HepG2 (cell line): ENCODE measurements around the gene MGAT1. TPM values are rescaled to one million over a fixed set of nuclear protein-coding genes. Genes with fewer than 3 reads are reported as not detected.

Source experiments
- ATAC-seq: fragments of 200-7000 bp; cut with Tn5 transposase; 3 replicates; pipeline ENCODE4 v1.9.1; 2020; ENCODE audit warnings: mild to moderate bottlenecking, moderate library complexity
- BruUV-seq: library from RNA; stranded (reverse); fragments of 400-500 nt; replicated peaks from 2 replicates; lab custom pipeline; 2021; lab: Mats Ljungman, UMichigan
- CTCF ChIA-PET: fragments of 300-600 bp; formaldehyde crosslinking; extraction: SDS; loops from one replicate; lab custom pipeline; 2021; ENCODE audit warnings: low total read pairs, inconsistent platforms, low intra/inter-chr PET ratio; lab: Yijun Ruan, JAX
- POLR2A ChIA-PET: fragments of 350-600 bp; sonication (Branson Sonifier 250); formaldehyde crosslinking; loops from one replicate; lab custom pipeline; 2020; ENCODE audit warnings: antibody characterized with exemption, inconsistent platforms; lab: Yijun Ruan, JAX
- DNase-seq: peaks from one replicate; pipeline ENCODE4 v3.0.0-alpha.2; 2015; ENCODE audit warnings: low spot score
- FAIRE-seq: peaks from 3 replicates; lab custom pipeline; 2011; peaks lifted over from hg19 to GRCh38; lab: Jason Lieb, UNC
- H2AFZ ChIP-seq: one replicate; pipeline ENCODE4 v1.6.1; 2011; ENCODE audit warnings: low read length, inconsistent platforms
- H3K27ac ChIP-seq: fragments of 300-600 bp; 3 replicates; pipeline ENCODE4 v1.8.0; 2011; ENCODE audit warnings: mixed run types, mild to moderate bottlenecking, mixed read lengths, low read length, inconsistent platforms; ENCODE audit not compliant: insufficient read depth; ENCODE audit errors: extremely low read length
- H3K27me3 ChIP-seq, 2 experiments: fragments of 200-600 bp in 1 of 2; 2 replicates in 1 of 2; 3 replicates in 1 of 2; pipeline versions ENCODE4 v1.6.0 to v1.8.0; 2011; ENCODE audit warnings: low read length in 2 of 2, mild to moderate bottlenecking in 2 of 2, moderate library complexity in 2 of 2, inconsistent platforms in 1 of 2; ENCODE audit not compliant: insufficient read depth in 2 of 2, control insufficient read depth in 1 of 2
- H3K36me3 ChIP-seq, 2 experiments: fragments of 200-600 bp in 1 of 2; replicated peaks in 1 of 2; 2 replicates in 1 of 2; 3 replicates in 1 of 2; pipeline versions ENCODE4 v1.5.1 to v1.8.0; 2011; ENCODE audit warnings: low read length in 2 of 2, inconsistent platforms in 1 of 2; ENCODE audit not compliant: insufficient read depth in 2 of 2, control insufficient read depth in 1 of 2
- H3K4me1 ChIP-seq: 2 replicates; pipeline ENCODE4 v1.5.1; 2012; ENCODE audit warnings: low read length, inconsistent platforms; ENCODE audit not compliant: insufficient read depth
- H3K4me2 ChIP-seq: 2 replicates; pipeline ENCODE4 v1.6.0; 2011; ENCODE audit warnings: low read depth, low read length, inconsistent platforms
- H3K4me3 ChIP-seq, 3 experiments: fragments of 200-600 bp in 1 of 3; sonication (generic), shearing (Covaris generic) in 1 of 3; replicated peaks in 1 of 3; 2 replicates each; pipeline ENCODE4 v1.5.1; 2011 to 2016; ENCODE audit warnings: low read length in 3 of 3, inconsistent platforms in 2 of 3, low read depth in 2 of 3, mild to moderate bottlenecking in 2 of 3, control low read depth in 1 of 3, mixed read lengths in 1 of 3; ENCODE audit not compliant: insufficient read depth in 1 of 3
- H3K79me2 ChIP-seq: one replicate; pipeline ENCODE4 v1.6.1; 2011; ENCODE audit warnings: low read length, inconsistent platforms; ENCODE audit not compliant: insufficient read depth
- H3K9ac ChIP-seq: 2 replicates; pipeline ENCODE4 v1.6.0; 2011; ENCODE audit warnings: mild to moderate bottlenecking, low read depth, low read length, inconsistent platforms; ENCODE audit not compliant: insufficient read depth
- H3K9me3 ChIP-seq: 2 replicates; pipeline ENCODE4 v1.5.1; 2012; ENCODE audit warnings: mild to moderate bottlenecking, low read length
- H4K20me1 ChIP-seq: 2 replicates; pipeline ENCODE4 v1.6.0; 2011; ENCODE audit warnings: inconsistent platforms, mild to moderate bottlenecking, low read length, moderate library complexity; ENCODE audit not compliant: insufficient read depth
- ATF4 ChIP-seq, 2 experiments: fragments of 450-650 bp in 1 of 2; sonication (generic) in 1 of 2; formaldehyde crosslinking; IDR thresholded peaks; 2 replicates each; pipeline versions ENCODE4 v1.5.0 to v1.8.0; 2020 to 2022; ENCODE audit warnings: mild to moderate bottlenecking in 1 of 2, missing genetic modification reagents in 1 of 2
- CREM ChIP-seq, 2 experiments: sonication (generic) in 1 of 2; formaldehyde crosslinking in 1 of 2; IDR thresholded peaks; 2 replicates each; pipeline versions ENCODE4 v1.4.0 to v1.6.1; 2016 to 2020; ENCODE audit warnings: antibody characterized with exemption in 1 of 2, mild to moderate bottlenecking in 1 of 2, missing genetic modification reagents in 1 of 2
- IKZF5 ChIP-seq: IDR thresholded peaks from 2 replicates; pipeline ENCODE4 v1.6.1; 2018; ENCODE audit warnings: missing genetic modification reagents, mild to moderate bottlenecking, missing compliant biosample characterization
- PAWR ChIP-seq: sonication (generic); formaldehyde crosslinking; IDR thresholded peaks from 2 replicates; pipeline ENCODE4 v1.4.0; 2020; ENCODE audit warnings: missing genetic modification reagents, mild to moderate bottlenecking, borderline replicate concordance
- PREB ChIP-seq: sonication (generic); formaldehyde crosslinking; IDR thresholded peaks from 2 replicates; pipeline ENCODE4 v1.4.0; 2020; ENCODE audit warnings: missing genetic modification reagents
- SNAPC5 ChIP-seq: sonication (generic); formaldehyde crosslinking; IDR thresholded peaks from 2 replicates; pipeline ENCODE4 v1.8.1; 2023; ENCODE audit warnings: mild to moderate bottlenecking, missing genetic modification reagents, borderline replicate concordance
- ZGPAT ChIP-seq: IDR thresholded peaks from 2 replicates; pipeline ENCODE4 v1.6.1; 2016; ENCODE audit warnings: mild to moderate bottlenecking
- ZNF253 ChIP-seq: sonication (generic); formaldehyde crosslinking; IDR thresholded peaks from 2 replicates; pipeline ENCODE4 v1.8.0; 2022; ENCODE audit warnings: mild to moderate bottlenecking, missing genetic modification reagents, borderline replicate concordance
- ZNF615 ChIP-seq: sonication (generic); formaldehyde crosslinking; IDR thresholded peaks from 2 replicates; pipeline ENCODE4 v1.5.0; 2020; ENCODE audit warnings: mild to moderate bottlenecking, missing genetic modification reagents, borderline replicate concordance
- ZNF687 ChIP-seq: sonication (generic); formaldehyde crosslinking; IDR thresholded peaks from 2 replicates; pipeline ENCODE4 v1.5.1; 2020; ENCODE audit warnings: mild to moderate bottlenecking, missing genetic modification reagents, moderate library complexity
- WGBS: methylation state at CpG from one replicate; pipeline ENCODE4 v1.1.6; 2017; ENCODE audit warnings: low lambda C conversion rate; 5-methylcytosine and 5-hydroxymethylcytosine counted together
- in situ Hi-C: cut with HindIII; loops from 2 replicates; pipeline ENCODE4 v1.10.0; 2017; ENCODE audit warnings: low pct_unique_long_range_greater_than_20kb; ENCODE audit not compliant: extremely low pct_ligation_motif_present
- intact Hi-C: fragments of 100-400 bp; cut with micrococcal nuclease; formaldehyde crosslinking; loops from one replicate; pipeline ENCODE4 v1.10.0; 2022; ENCODE audit not compliant: unreplicated experiment
- polyA plus RNA-seq, 8 experiments: library from polyadenylated mRNA; depleted of rRNA in 3 of 8; stranded (reverse) in 7 of 8; unstranded in 1 of 8; fragments of >200 nt; fragmentation: Illumina TruSeq in 4 of 8; extraction: Trizol in 4 of 8; gene quantifications; 2 replicates each; pipeline versions ENCODE4 v1.2.1 to v1.2.3, GENCODE V29; 2011 to 2016; ENCODE audit warnings: low read depth in 4 of 8, missing spikeins in 1 of 8, mixed read lengths in 1 of 8; ENCODE audit not compliant: insufficient read depth in 1 of 8
- total RNA-seq, 5 experiments: library from RNA; depleted of rRNA; stranded (reverse); fragments of >200 nt; fragmentation: Illumina TruSeq; extraction: Trizol; gene quantifications; 2 replicates each; pipeline ENCODE4 v1.2.3, GENCODE V29; 2016; ENCODE audit warnings: low read depth in 1 of 5

The MGAT1 gene
- total and polyA plus RNA-seq, 2 of the 13 experiments (the other 11 are each of a cell fraction or from before 2014, with no cell fraction given): 50.1 to 55.3 TPM

GRCh38 chr5:180807654-180808414 is 5.2 kb upstream of the MGAT1 start:
- no peak for FAIRE-seq
- POLR2A ChIA-PET: interaction anchor here (0.5 to 3.3 kb wide), 9 partner anchors 9 to 78 kb away, joined by 3 to 14 read pairs (median 4); partner anchors contain the start of gene ZFP62
- peaks cover 64% of the 10 kb centered on the region for H3K4me1 ChIP-seq
- TF ChIP-seq SNAPC5 (no peak), CREM (IDR thresholded peaks at IDR 0.05) (no peak), CREM (CRISPR knock-in tag; IDR thresholded peaks at IDR 0.05) (no peak), ZNF615 (CRISPR knock-in tag) (no peak), IKZF5 (no peak), ZNF687 (CRISPR knock-in tag) (no peak), ATF4 (CRISPR knock-in tag; IDR thresholded peaks at IDR 0.05) (peak in 1 of 2 experiments; percentile 44; a peak in 1 of 4 replicates), PAWR (CRISPR knock-in tag) (no peak), ZGPAT (CRISPR knock-in tag) (0 out of 2 replicates have a peak, but pooled peaks have one; percentile 8), PREB (no peak), ZNF253 (CRISPR knock-in tag) (no peak)

More at GRCh38 chr5:180807654-180808414, 5.2 kb upstream of the MGAT1 start:
- Histone ChIP-seq H3K36me3 (peaks cover 0 to 3% of the 10 kb centered on the region in 2 experiments; a peak in 1 of 5 replicates), H3K27ac (peak overlapping the region; percentile 100), H3K9ac (peak overlapping the region; percentile 89), H3K4me3 (peak overlapping the region; percentile 72 to 85 (median 79)), H3K4me2 (peak overlapping the region; percentile 79), H3K79me2 (peaks cover 58% of the 10 kb centered on the region), H3K27me3 (no peaks in the 10 kb centered on the region; a peak in 1 of 5 replicates), H4K20me1 (peaks cover 34% of the 10 kb centered on the region), H3K9me3 (no peaks in the 10 kb centered on the region), H2AFZ (no peak overlapping the region)
- ATAC-seq (no peak), DNase-seq (no peak)
- in situ Hi-C loops (no loop called here), intact Hi-C loops (no loop called here)
- TSS peak; percentile 70 for BruUV-seq
- WGBS: 30% methylated on average over 5 of the region's 6 CpGs
- CTCF ChIA-PET: no interaction called here
